Upper lobe of left lung (tissue), 4 donors: ENCODE data around the gene KCTD4.

Experiments used
- CTCF ChIP-seq, 6 experiments: fragments of 450-650 bp in 4 of 6; fragments of 200-600 bp in 2 of 6; sonication (generic) in 2 of 6; IDR thresholded peaks; one replicate each; pipeline ENCODE4 v1.5.1; 2016 to 2019; ENCODE audit warnings: antibody characterized with exemption in 6 of 6
- POLR2A ChIP-seq, 4 donors: fragments of 450-650 bp; IDR thresholded peaks; one replicate each; pipeline ENCODE4 v1.5.1; 2016 to 2017; ENCODE audit warnings: antibody characterized with exemption in 4 of 4, mild to moderate bottlenecking in 2 of 4

DNA sequence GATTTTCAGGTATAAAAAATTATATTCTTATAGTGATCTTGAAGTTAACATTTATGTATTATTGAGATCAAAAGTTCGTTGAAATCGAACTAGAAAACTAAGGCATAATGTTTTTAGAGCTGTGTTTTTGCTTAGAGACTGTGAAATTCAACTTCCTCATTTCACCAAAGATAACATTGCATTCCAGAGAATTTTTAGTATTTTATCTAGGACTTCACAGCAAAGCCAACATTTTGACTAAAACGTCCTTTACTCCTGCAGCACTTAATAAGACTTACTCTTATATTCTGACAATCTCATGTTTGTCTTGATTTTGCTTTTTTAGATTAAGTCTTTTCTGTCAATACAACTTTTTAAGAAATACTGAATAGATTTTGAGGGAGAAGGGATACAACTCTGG is 4.7 kb downstream of the KCTD4 start:
- no peak for TF ChIP-seq CTCF (IDR thresholded peaks at IDR 0.05)
- TF ChIP-seq POLR2A (IDR thresholded peaks at IDR 0.05), result no peak
